Caco-2 (cell line): ENCODE measurements around the gene IFI30. TPM values are rescaled to one million over a fixed set of nuclear protein-coding genes. Genes with fewer than 3 reads are reported as not detected.

ENCODE experiments used
- BruUV-seq: library from RNA; stranded (reverse); fragments of 400-500 nt; replicated peaks from 2 replicates; lab custom pipeline; 2021; lab: Mats Ljungman, UMichigan
- CTCF ChIA-PET: fragments of 300-600 bp; sonication (Branson Sonifier 250); formaldehyde crosslinking; loops from one replicate; lab custom pipeline; 2022; ENCODE audit warnings: antibody characterized with exemption; lab: Charles Lee
- POLR2A ChIA-PET: fragments of 300-600 bp; sonication (Branson Sonifier 250); formaldehyde crosslinking; loops from one replicate; lab custom pipeline; 2022; ENCODE audit warnings: antibody characterized with exemption; lab: Charles Lee
- DNase-seq, 2 experiments: peaks; one replicate each; pipeline versions ENCODE4 v3.0.0 to v3.0.0-alpha.2; 2020 to 2022
- H3K27me3 ChIP-seq: replicated peaks from 2 replicates; pipeline ENCODE4 v1.6.0; 2011; ENCODE audit warnings: low read length; ENCODE audit not compliant: control insufficient read depth, insufficient read depth
- H3K36me3 ChIP-seq: 2 replicates; pipeline ENCODE4 v1.5.1; 2011; ENCODE audit warnings: low read length; ENCODE audit not compliant: control insufficient read depth, insufficient read depth
- H3K4me1 ChIP-seq: fragments of 250-450 bp; sonication (Bioruptor Pico); 2 replicates; pipeline ENCODE4 v1.5.1; 2020; ENCODE audit warnings: mild to moderate bottlenecking
- H3K4me3 ChIP-seq: 2 replicates; pipeline ENCODE4 v1.5.1; 2011; ENCODE audit warnings: low read depth, mild to moderate bottlenecking, control low read depth, low read length
- H3K9me3 ChIP-seq: fragments of 250-450 bp; sonication (Bioruptor Pico); 2 replicates; pipeline ENCODE4 v1.5.1; 2020; ENCODE audit warnings: mild to moderate bottlenecking, moderate library complexity
- H3K27ac Mint-ChIP-seq: one replicate; pipeline ENCODE4 v1.8.0; 2022; ENCODE audit warnings: mixed read lengths; ENCODE audit not compliant: unreplicated experiment
- H3K27me3 Mint-ChIP-seq: one replicate; pipeline ENCODE4 v1.8.0; 2022; ENCODE audit warnings: mixed read lengths; ENCODE audit not compliant: insufficient read depth, unreplicated experiment
- H3K36me3 Mint-ChIP-seq: one replicate; pipeline ENCODE4 v1.8.0; 2022; ENCODE audit warnings: mild to moderate bottlenecking, mixed read lengths; ENCODE audit not compliant: insufficient read depth, unreplicated experiment
- H3K4me1 Mint-ChIP-seq: one replicate; pipeline ENCODE4 v1.8.0; 2022; ENCODE audit warnings: low read depth, mixed read lengths; ENCODE audit not compliant: unreplicated experiment
- H3K4me3 Mint-ChIP-seq: one replicate; pipeline ENCODE4 v1.8.0; 2022; ENCODE audit warnings: mild to moderate bottlenecking, moderate library complexity, mixed read lengths; ENCODE audit not compliant: unreplicated experiment
- H3K9me3 Mint-ChIP-seq: one replicate; pipeline ENCODE4 v1.8.0; 2022; ENCODE audit warnings: mixed read lengths; ENCODE audit not compliant: unreplicated experiment
- CTCF ChIP-seq, 2 experiments: fragments of 200-600 bp in 1 of 2; IDR thresholded peaks; 1 replicate in 1 of 2; 2 replicates in 1 of 2; pipeline versions ENCODE4 v1.5.1 to v1.8.0; 2011 to 2022; ENCODE audit warnings: antibody characterized with exemption in 1 of 2, control low read depth in 1 of 2, inconsistent platforms in 1 of 2, low read depth in 1 of 2, low read length in 1 of 2, mild to moderate bottlenecking in 1 of 2, moderate library complexity in 1 of 2; ENCODE audit not compliant: insufficient read depth in 1 of 2, severe bottlenecking in 1 of 2, unreplicated experiment in 1 of 2
- intact Hi-C: fragments of 100-400 bp; cut with micrococcal nuclease; formaldehyde crosslinking; loops from one replicate; pipeline ENCODE4 v1.10.0; 2022; ENCODE audit not compliant: unreplicated experiment
- total RNA-seq: library from RNA; stranded (reverse); gene quantifications from 2 replicates; pipeline ENCODE4 v1.2.3, GENCODE V29; 2022

IFI30 gene
- total RNA-seq, 1 experiment from 2014 or later = 39.6 TPM

DNA sequence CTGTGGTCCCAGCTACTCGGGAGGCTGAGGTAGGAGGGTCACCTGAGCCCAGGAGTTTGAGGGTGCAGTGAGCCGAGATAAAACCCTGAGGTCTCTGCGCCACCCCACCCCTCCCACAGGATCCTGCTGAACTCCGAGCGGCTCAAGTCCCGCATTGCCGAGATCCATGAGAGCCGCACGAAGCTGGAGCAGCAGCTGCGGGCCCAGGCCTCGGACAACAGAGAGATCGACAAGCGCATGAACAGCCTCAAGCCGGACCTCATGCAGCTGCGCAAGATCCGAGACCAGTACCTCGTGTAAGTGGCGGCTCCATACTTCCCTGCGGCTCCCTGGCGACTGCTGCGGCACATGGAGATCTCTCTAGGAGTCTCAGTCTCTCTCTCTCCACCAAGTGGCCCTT is 6.6 kb upstream of the IFI30 start:
- Mint-ChIP-seq H3K9me3 (no peaks in the 10 kb centered on the region), H3K27ac (no peak overlapping the region), H3K4me1 (no peaks in the 10 kb centered on the region), H3K36me3 (peaks cover 60% of the 10 kb centered on the region), H3K4me3 (no peak overlapping the region), H3K27me3 (no peaks in the 10 kb centered on the region)
- no TSS peak for BruUV-seq
- intact Hi-C loops = no loop called here
- Histone ChIP-seq H3K4me1 (no peaks in the 10 kb centered on the region), H3K9me3 (no peaks in the 10 kb centered on the region), H3K27me3 (no peaks in the 10 kb centered on the region), H3K4me3 (no peak overlapping the region), H3K36me3 (peaks cover 3% of the 10 kb centered on the region)
- ChIA-PET POLR2A (no interaction called here), CTCF (interaction anchor here (0.9 kb wide), 2 partner anchors 14 to 54 kb away, joined by 3 to 5 read pairs; partner anchors contain the start of gene PIK3R2)
- no peak for TF ChIP-seq CTCF (IDR thresholded peaks at IDR 0.05; ENCODE audit: insufficient read depth in 1 of 2, low read depth in 1 of 2, low read length in 1 of 2, severe bottlenecking in 1 of 2, unreplicated experiment in 1 of 2)
- DNase-seq = no peak

DNA sequence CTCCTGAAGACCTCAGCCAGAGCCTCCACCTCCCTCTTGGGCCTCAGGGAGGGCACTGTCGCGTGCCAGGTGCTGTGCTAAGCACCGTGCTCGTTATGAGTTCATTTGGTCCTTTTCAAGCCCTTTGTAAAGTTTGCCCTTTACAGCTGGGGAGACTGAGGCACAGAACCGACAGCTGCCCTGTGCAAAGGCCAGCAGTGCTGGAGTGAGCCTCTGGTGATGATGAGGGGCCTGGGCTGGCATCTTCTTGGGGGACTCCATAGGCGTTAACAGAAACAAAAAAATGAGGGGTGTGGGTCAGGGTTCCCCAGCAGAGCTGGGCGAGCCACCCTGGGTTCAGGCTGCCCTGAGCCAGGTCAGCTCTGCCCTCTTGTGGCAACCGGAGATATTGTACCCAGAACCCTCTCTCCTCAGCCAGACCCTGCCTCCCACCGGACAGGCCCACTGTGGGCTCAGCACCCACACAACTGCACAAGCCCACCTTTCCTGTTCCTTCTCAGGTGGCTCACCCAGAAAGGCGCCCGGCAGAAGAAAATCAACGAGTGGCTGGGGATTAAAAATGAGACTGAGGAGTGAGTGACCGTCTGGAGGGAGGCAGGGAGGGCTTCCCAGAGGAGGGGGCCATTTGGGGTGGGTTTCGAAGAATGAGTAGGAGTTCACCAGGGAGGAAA is 5.5 kb upstream of the IFI30 start:
- Histone ChIP-seq H3K27me3 (no peaks in the 10 kb centered on the region), H3K4me3 (no peak overlapping the region), H3K36me3 (peaks cover 1% of the 10 kb centered on the region), H3K4me1 (no peaks in the 10 kb centered on the region), H3K9me3 (no peaks in the 10 kb centered on the region)
- BruUV-seq = no TSS peak
- Mint-ChIP-seq H3K27me3 (no peaks in the 10 kb centered on the region), H3K36me3 (peaks cover 53% of the 10 kb centered on the region), H3K4me3 (no peak overlapping the region), H3K9me3 (no peaks in the 10 kb centered on the region), H3K4me1 (no peaks in the 10 kb centered on the region), H3K27ac (no peak overlapping the region)
- peak in 1 of 2 experiments; percentile 65 for DNase-seq
- TF ChIP-seq CTCF (IDR thresholded peaks at IDR 0.05; ENCODE audit: insufficient read depth in 1 of 2, low read depth in 1 of 2, low read length in 1 of 2, severe bottlenecking in 1 of 2, unreplicated experiment in 1 of 2) = peak; percentile 76 to 86
- intact Hi-C loops = loop anchor here (1.0 kb wide), 1 partner anchor 55 kb away; no protein-coding TSS in a partner anchor
- ChIA-PET CTCF (interaction anchor here (0.6 to 2.1 kb wide), 8 partner anchors 13 to 161 kb away, joined by 3 to 25 read pairs (median 5); no protein-coding TSS in a partner anchor), POLR2A (no interaction called here)

DNA sequence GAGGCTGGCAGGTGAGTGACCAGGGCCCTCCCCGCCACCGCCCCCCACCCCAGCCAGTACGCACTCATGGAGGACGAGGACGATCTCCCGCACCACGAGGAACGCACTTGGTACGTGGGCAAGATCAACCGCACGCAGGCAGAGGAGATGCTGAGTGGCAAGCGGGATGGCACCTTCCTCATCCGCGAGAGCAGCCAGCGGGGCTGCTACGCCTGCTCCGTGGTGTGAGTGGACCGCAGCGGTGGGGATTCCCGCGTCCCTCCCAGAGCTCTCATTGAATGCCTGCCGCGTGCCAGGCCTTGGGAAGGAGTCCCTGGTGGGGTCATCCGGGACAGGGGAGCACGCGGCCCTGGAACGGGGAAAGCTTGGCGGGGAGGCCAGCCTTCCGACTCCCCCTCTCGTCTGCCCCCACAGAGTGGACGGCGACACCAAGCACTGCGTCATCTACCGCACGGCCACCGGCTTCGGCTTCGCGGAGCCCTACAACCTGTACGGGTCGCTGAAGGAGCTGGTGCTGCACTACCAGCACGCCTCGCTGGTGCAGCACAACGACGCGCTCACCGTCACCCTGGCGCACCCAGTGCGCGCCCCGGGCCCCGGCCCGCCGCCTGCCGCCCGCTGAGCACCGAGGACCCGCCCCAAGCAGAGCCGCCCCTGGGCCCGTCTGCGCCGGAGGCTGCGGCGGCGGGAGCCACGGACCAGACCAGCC is 4.8 kb upstream of the IFI30 start:
- no peak overlapping the region for H3K27ac Mint-ChIP-seq
- Histone ChIP-seq H3K4me3 (no peak overlapping the region), H3K9me3 (no peaks in the 10 kb centered on the region), H3K27me3 (no peaks in the 10 kb centered on the region), H3K36me3 (peaks cover 1% of the 10 kb centered on the region), H3K4me1 (no peaks in the 10 kb centered on the region)
- CTCF ChIA-PET = interaction anchor here (0.7 to 2.1 kb wide), 3 partner anchors 23 to 59 kb away, joined by 3 to 25 read pairs (median 5); no protein-coding TSS in a partner anchor
- BruUV-seq = no TSS peak
- H3K9me3 Mint-ChIP-seq = no peaks in the 10 kb centered on the region
- no peaks in the 10 kb centered on the region for H3K27me3 Mint-ChIP-seq
- H3K4me3 Mint-ChIP-seq = no peak overlapping the region
- no peak for DNase-seq
- intact Hi-C loops = loop anchor here (1.0 kb wide), 1 partner anchor 56 kb away; no protein-coding TSS in a partner anchor
- POLR2A ChIA-PET = no interaction called here
- peaks cover 45% of the 10 kb centered on the region for H3K36me3 Mint-ChIP-seq
- H3K4me1 Mint-ChIP-seq = no peaks in the 10 kb centered on the region
- TF ChIP-seq CTCF (IDR thresholded peaks at IDR 0.05; ENCODE audit: insufficient read depth in 1 of 2, low read depth in 1 of 2, low read length in 1 of 2, severe bottlenecking in 1 of 2, unreplicated experiment in 1 of 2) = no peak
